ENCODE measurements around the gene EPHB1. TPM values are rescaled to one million over a fixed set of nuclear protein-coding genes. Genes with fewer than 3 reads are reported as not detected.

The EPHB1 gene
- total and polyA plus RNA-seq, 2 experiments from 2014 or later, result 0.43 to 0.81 TPM

GRCh38 chr3:135128818-135129217 is 333.8 kb downstream of the EPHB1 start:
- Histone ChIP-seq H3K4me3 (no peak overlapping the region), H3K9me3 (ENCODE audit: low read depth) (no peaks in the 10 kb centered on the region), H3K9ac (no peak overlapping the region), H3K4me1 (ENCODE audit: insufficient read depth) (no peaks in the 10 kb centered on the region), H2AFZ (no peak overlapping the region), H3K9me2 (ENCODE audit: insufficient read depth) (no peaks in the 10 kb centered on the region), H3K27ac (no peak overlapping the region), H3K4me2 (ENCODE audit: unreplicated experiment) (no peak overlapping the region), H3K27me3 (replicated peaks; ENCODE audit: insufficient read depth) (no peaks in the 10 kb centered on the region), H4K20me1 (ENCODE audit: insufficient read depth) (no peaks in the 10 kb centered on the region), H3K79me2 (ENCODE audit: insufficient read depth) (no peaks in the 10 kb centered on the region), H3K36me3 (ENCODE audit: low read depth) (no peaks in the 10 kb centered on the region), H3F3A (ENCODE audit: insufficient read depth) (no peaks in the 10 kb centered on the region)
- in situ Hi-C loops (cut with MboI), result no loop called here
- TF ChIP-seq EZH2 (IDR thresholded peaks at IDR 0.05; ENCODE audit: insufficient read depth, poor library complexity, severe bottlenecking) (no peak), EZH2phosphoT487 (IDR thresholded peaks at IDR 0.05; ENCODE audit: insufficient read depth, low read depth) (no peak)
- no peak for DNase-seq
- WGBS, 2 experiments (ENCODE audit: low coverage in 1 of 2, low lambda C conversion rate in 2 of 2, missing lambda C conversion rate in 2 of 2), result 42 to 43% methylated on average over 3 of the region's 3 CpGs

- Histone ChIP-seq H3F3A (ENCODE audit: insufficient read depth) (no peaks in the 10 kb centered on the region), H3K79me2 (ENCODE audit: insufficient read depth) (no peaks in the 10 kb centered on the region), H3K27me3 (replicated peaks; ENCODE audit: insufficient read depth) (no peaks in the 10 kb centered on the region), H3K4me2 (ENCODE audit: unreplicated experiment) (no peak overlapping the region), H3K4me3 (no peak overlapping the region), H3K9ac (no peak overlapping the region), H3K36me3 (ENCODE audit: low read depth) (no peaks in the 10 kb centered on the region), H3K4me1 (ENCODE audit: insufficient read depth) (no peaks in the 10 kb centered on the region), H3K27ac (no peak overlapping the region), H4K20me1 (ENCODE audit: insufficient read depth) (no peaks in the 10 kb centered on the region), H3K9me2 (ENCODE audit: insufficient read depth) (no peaks in the 10 kb centered on the region), H2AFZ (no peak overlapping the region), H3K9me3 (ENCODE audit: low read depth) (no peaks in the 10 kb centered on the region)
- in situ Hi-C loops (cut with MboI), result no loop called here
- TF ChIP-seq EZH2phosphoT487 (IDR thresholded peaks at IDR 0.05; ENCODE audit: insufficient read depth, low read depth) (no peak), EZH2 (IDR thresholded peaks at IDR 0.05; ENCODE audit: insufficient read depth, poor library complexity, severe bottlenecking) (no peak)
- DNase-seq, result no peak
- WGBS, 2 experiments (ENCODE audit: low coverage in 1 of 2, low lambda C conversion rate in 2 of 2, missing lambda C conversion rate in 2 of 2), result 57 to 63% methylated on average over 7 of the region's 7 CpGs
These were observed 336.2 kb downstream of the EPHB1 start for GRCh38 chr3:135131290-135131689.

- TF ChIP-seq EZH2phosphoT487 (IDR thresholded peaks at IDR 0.05; ENCODE audit: insufficient read depth, low read depth), result no peak
- no peak for TF ChIP-seq EZH2 (IDR thresholded peaks at IDR 0.05; ENCODE audit: insufficient read depth, poor library complexity, severe bottlenecking)
- Histone ChIP-seq H3K9ac (no peak overlapping the region), H3K36me3 (ENCODE audit: low read depth) (no peaks in the 10 kb centered on the region), H3K9me3 (ENCODE audit: low read depth) (no peaks in the 10 kb centered on the region), H3K79me2 (ENCODE audit: insufficient read depth) (no peaks in the 10 kb centered on the region), H3F3A (ENCODE audit: insufficient read depth) (no peaks in the 10 kb centered on the region), H2AFZ (no peak overlapping the region), H3K27me3 (replicated peaks; ENCODE audit: insufficient read depth) (no peaks in the 10 kb centered on the region), H3K9me2 (ENCODE audit: insufficient read depth) (no peaks in the 10 kb centered on the region), H3K4me2 (ENCODE audit: unreplicated experiment) (no peak overlapping the region), H3K4me3 (no peak overlapping the region), H4K20me1 (ENCODE audit: insufficient read depth) (no peaks in the 10 kb centered on the region), H3K27ac (no peak overlapping the region), H3K4me1 (ENCODE audit: insufficient read depth) (no peaks in the 10 kb centered on the region)
- WGBS, 2 experiments (ENCODE audit: low coverage in 1 of 2, low lambda C conversion rate in 2 of 2, missing lambda C conversion rate in 2 of 2), result 81 to 89% methylated on average over 8 of the region's 8 CpGs
- DNase-seq, result no peak
- in situ Hi-C loops (cut with MboI), result no loop called here
These were observed 339.0 kb downstream of the EPHB1 start for GRCh38 chr3:135133905-135134683.

- TF ChIP-seq EZH2phosphoT487 (IDR thresholded peaks at IDR 0.05; ENCODE audit: insufficient read depth, low read depth) (no peak), EZH2 (IDR thresholded peaks at IDR 0.05; ENCODE audit: insufficient read depth, poor library complexity, severe bottlenecking) (no peak)
- Histone ChIP-seq H3K4me1 (ENCODE audit: insufficient read depth) (no peaks in the 10 kb centered on the region), H4K20me1 (ENCODE audit: insufficient read depth) (no peaks in the 10 kb centered on the region), H3K9ac (no peak overlapping the region), H3K36me3 (ENCODE audit: low read depth) (no peaks in the 10 kb centered on the region), H2AFZ (no peak overlapping the region), H3K4me2 (ENCODE audit: unreplicated experiment) (no peak overlapping the region), H3F3A (ENCODE audit: insufficient read depth) (no peaks in the 10 kb centered on the region), H3K79me2 (ENCODE audit: insufficient read depth) (no peaks in the 10 kb centered on the region), H3K9me3 (ENCODE audit: low read depth) (no peaks in the 10 kb centered on the region), H3K4me3 (no peak overlapping the region), H3K9me2 (ENCODE audit: insufficient read depth) (no peaks in the 10 kb centered on the region), H3K27ac (no peak overlapping the region), H3K27me3 (replicated peaks; ENCODE audit: insufficient read depth) (no peaks in the 10 kb centered on the region)
- 69 to 70% methylated on average over 3 of the region's 3 CpGs for WGBS, 2 experiments (ENCODE audit: low coverage in 1 of 2, low lambda C conversion rate in 2 of 2, missing lambda C conversion rate in 2 of 2)
- in situ Hi-C loops (cut with MboI), result no loop called here
- DNase-seq, result no peak
These were observed 339.6 kb downstream of the EPHB1 start for GRCh38 chr3:135134684-135135075.
